ENCODE results near the gene DHRS7B.
A peak's percentile ranks its signal among the peaks of the same experiment; 100 is the strongest.
"Not testable (repeated sequence)": the region's sequence is repeated elsewhere in the genome, so short reads cannot be mapped to it uniquely, and the experiment has no call there.

Gene DHRS7B

DNA sequence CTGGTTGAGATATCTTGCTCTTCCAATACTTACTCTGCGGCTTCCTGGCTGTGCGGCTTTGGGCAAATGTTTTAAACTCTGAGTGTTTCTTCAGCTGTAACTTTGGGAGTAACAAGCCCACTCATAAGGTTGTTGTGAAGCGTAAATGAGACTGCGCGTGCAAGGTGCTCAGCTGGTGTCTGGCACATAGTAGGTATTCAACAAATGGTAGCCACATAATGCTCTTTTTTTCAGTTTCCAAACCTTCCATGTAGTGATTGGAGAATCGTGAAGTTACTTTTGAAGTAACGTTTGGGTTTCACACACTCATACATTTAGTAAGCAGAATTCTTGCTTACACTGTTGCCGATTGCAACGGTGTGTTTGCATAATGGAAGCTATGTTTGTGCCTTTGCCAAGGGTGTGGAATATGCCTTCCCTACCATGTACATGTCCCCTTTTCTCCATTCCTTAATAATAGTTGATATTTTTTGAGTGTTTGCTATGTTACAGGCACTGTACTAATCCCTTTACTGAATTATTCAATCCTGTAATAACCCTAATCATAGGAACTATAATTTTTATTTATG is 829 bp downstream of the DHRS7B start:
- H3K27me3 Mint-ChIP-seq: no peaks in the 10 kb centered on the region
- H3K4me1 Mint-ChIP-seq: peaks cover 41% of the 10 kb centered on the region
- H3K4me3 Mint-ChIP-seq: peak overlapping the region; percentile 96
- no peak for ATAC-seq
- H3K36me3 Mint-ChIP-seq: peaks cover 9% of the 10 kb centered on the region
- H3K27ac Mint-ChIP-seq: peak overlapping the region; percentile 86
- H3K9me3 Mint-ChIP-seq: no peaks in the 10 kb centered on the region

- Mint-ChIP-seq H3K27ac (no peak overlapping the region), H3K27me3 (no peaks in the 10 kb centered on the region), H3K4me3 (no peak overlapping the region), H3K36me3 (peaks cover 20% of the 10 kb centered on the region), H3K4me1 (peaks cover 43% of the 10 kb centered on the region), H3K9me3 (peaks cover 4% of the 10 kb centered on the region)
- ATAC-seq: no peak
Observed at GRCh38 chr17:21129023-21129681, 2.4 kb downstream of the DHRS7B start.

- peaks cover 28% of the 10 kb centered on the region for H3K4me1 Mint-ChIP-seq
- no peak overlapping the region for H3K4me3 Mint-ChIP-seq
- H3K27me3 Mint-ChIP-seq: no peaks in the 10 kb centered on the region
- H3K9me3 Mint-ChIP-seq: peaks cover 4% of the 10 kb centered on the region
- no peak for ATAC-seq
- peaks cover 20% of the 10 kb centered on the region for H3K36me3 Mint-ChIP-seq
- no peak overlapping the region for H3K27ac Mint-ChIP-seq
Observed at GRCh38 chr17:21131137-21131536, 4.4 kb downstream of the DHRS7B start.

DNA sequence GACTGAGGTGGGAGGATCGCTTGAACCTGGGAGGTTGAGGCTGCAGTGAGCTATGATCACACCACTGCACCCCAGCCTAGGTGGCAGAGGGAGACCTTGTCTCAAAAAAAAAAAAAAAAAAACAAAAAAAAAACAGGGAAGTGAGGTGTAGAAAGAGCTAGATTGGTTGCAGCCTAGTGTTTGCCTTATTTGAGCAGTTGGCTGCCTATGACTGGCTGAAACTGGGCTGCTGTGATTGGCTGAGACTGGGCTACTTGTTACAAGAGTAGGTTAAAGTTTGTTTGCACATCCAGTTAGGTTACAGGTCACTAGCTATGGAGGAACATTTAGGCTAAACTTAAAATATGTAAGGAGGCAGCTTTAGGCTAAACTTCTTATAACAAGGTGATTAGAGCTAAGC is 5.7 kb downstream of the DHRS7B start:
- H3K27ac Mint-ChIP-seq: no peak overlapping the region
- peaks cover 4% of the 10 kb centered on the region for H3K9me3 Mint-ChIP-seq
- H3K36me3 Mint-ChIP-seq: peaks cover 20% of the 10 kb centered on the region
- H3K27me3 Mint-ChIP-seq: no peaks in the 10 kb centered on the region
- H3K4me1 Mint-ChIP-seq: peaks cover 17% of the 10 kb centered on the region
- no peak overlapping the region for H3K4me3 Mint-ChIP-seq
- ATAC-seq: no peak

- H3K27me3 Mint-ChIP-seq: no peaks in the 10 kb centered on the region
- H3K27ac Mint-ChIP-seq: no peak overlapping the region
- H3K4me1 Mint-ChIP-seq: peaks cover 12% of the 10 kb centered on the region
- H3K9me3 Mint-ChIP-seq: peaks cover 7% of the 10 kb centered on the region
- peaks cover 26% of the 10 kb centered on the region for H3K36me3 Mint-ChIP-seq
- ATAC-seq: no peak
- no peak overlapping the region for H3K4me3 Mint-ChIP-seq
Observed at GRCh38 chr17:21134559-21134958, 7.8 kb downstream of the DHRS7B start.

DNA sequence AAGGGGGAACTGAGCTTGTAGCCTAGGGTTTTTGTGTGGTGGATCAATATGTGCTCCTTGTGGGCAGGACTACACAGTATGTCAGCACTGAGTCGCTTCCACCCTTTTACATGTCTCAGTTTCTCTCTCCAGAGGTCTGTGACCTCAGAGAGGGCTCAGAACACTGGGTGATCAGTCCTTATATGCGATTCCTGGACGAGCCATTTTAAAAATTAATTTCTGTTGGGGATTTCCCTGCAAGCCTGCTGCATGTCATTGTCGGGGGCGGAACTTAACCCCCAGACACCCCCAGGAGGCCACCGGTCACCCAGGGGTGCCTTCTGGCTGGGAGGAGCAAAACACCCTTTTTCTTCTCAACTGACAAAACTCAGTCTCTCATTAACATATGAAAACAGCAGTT is 14.1 kb downstream of the DHRS7B start:
- peak overlapping the region; percentile 75 for H3K27ac Mint-ChIP-seq
- peaks cover 21% of the 10 kb centered on the region for H3K4me1 Mint-ChIP-seq
- H3K4me3 Mint-ChIP-seq: peak overlapping the region; percentile 55
- ATAC-seq: peak; percentile 68
- H3K9me3 Mint-ChIP-seq: peaks cover 2% of the 10 kb centered on the region
- H3K27me3 Mint-ChIP-seq: no peaks in the 10 kb centered on the region
- peaks cover 12% of the 10 kb centered on the region for H3K36me3 Mint-ChIP-seq

- Mint-ChIP-seq H3K27ac (peak overlapping the region; percentile 75), H3K9me3 (peaks cover 2% of the 10 kb centered on the region), H3K4me3 (peak overlapping the region; percentile 55), H3K27me3 (no peaks in the 10 kb centered on the region), H3K4me1 (peaks cover 21% of the 10 kb centered on the region), H3K36me3 (peaks cover 12% of the 10 kb centered on the region)
- ATAC-seq: no peak
Observed at GRCh38 chr17:21141331-21141730, 14.6 kb downstream of the DHRS7B start.

GRCh38 chr17:21142065-21142464 is 15.3 kb downstream of the DHRS7B start:
- peaks cover 17% of the 10 kb centered on the region for H3K36me3 Mint-ChIP-seq
- peaks cover 21% of the 10 kb centered on the region for H3K4me1 Mint-ChIP-seq
- H3K27ac Mint-ChIP-seq: peak overlapping the region; percentile 75
- not testable (repeated sequence) for ATAC-seq, H3K9me3 Mint-ChIP-seq, H3K27me3 Mint-ChIP-seq
- peak overlapping the region; percentile 3 for H3K4me3 Mint-ChIP-seq

GRCh38 chr17:21143695-21144094 is 16.9 kb downstream of the DHRS7B start:
- ATAC-seq: no peak
- Mint-ChIP-seq H3K27me3 (no peaks in the 10 kb centered on the region), H3K4me3 (no peak overlapping the region), H3K27ac (no peak overlapping the region), H3K4me1 (peaks cover 21% of the 10 kb centered on the region), H3K36me3 (peaks cover 24% of the 10 kb centered on the region), H3K9me3 (no peaks in the 10 kb centered on the region)

GRCh38 chr17:21144299-21144698 is 17.5 kb downstream of the DHRS7B start:
- not testable (repeated sequence) for H3K4me3 Mint-ChIP-seq, H3K27ac Mint-ChIP-seq, ATAC-seq, H3K27me3 Mint-ChIP-seq, H3K9me3 Mint-ChIP-seq
- Mint-ChIP-seq H3K36me3 (peaks cover 30% of the 10 kb centered on the region), H3K4me1 (peaks cover 24% of the 10 kb centered on the region)

DNA sequence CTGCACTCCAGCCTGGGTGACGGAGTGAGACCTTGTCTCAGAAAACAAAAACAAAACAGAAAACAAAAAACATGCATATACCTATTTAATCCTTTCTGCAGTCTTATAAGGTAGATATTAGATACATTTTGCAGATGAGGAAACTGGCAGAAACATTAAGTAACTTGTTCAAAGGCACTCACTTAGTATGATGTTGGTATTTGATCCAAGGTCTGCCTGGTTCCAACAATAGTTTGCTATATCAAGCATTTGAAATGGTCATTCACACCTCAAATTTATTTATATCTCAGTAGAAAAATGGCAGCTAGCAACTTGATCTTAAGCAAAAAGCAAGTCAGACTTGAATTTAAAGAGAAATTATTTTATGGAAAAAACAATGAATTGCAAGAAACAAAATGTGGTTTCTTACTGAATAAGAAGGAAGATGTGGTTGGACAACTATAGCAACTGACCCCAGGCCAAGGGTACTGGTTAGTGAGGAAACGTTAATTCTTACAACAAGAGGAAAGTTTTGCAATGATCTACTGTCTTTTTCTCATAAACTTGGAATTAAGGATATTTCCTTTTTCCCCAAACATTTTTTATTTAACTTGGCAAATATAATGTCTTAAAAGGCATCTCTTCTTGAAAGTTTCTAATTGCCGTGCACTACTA is 19.7 kb downstream of the DHRS7B start:
- Mint-ChIP-seq H3K27ac (no peak overlapping the region), H3K36me3 (peaks cover 36% of the 10 kb centered on the region), H3K27me3 (no peaks in the 10 kb centered on the region), H3K9me3 (no peaks in the 10 kb centered on the region), H3K4me3 (no peak overlapping the region), H3K4me1 (peaks cover 15% of the 10 kb centered on the region)
- no peak for ATAC-seq

DNA sequence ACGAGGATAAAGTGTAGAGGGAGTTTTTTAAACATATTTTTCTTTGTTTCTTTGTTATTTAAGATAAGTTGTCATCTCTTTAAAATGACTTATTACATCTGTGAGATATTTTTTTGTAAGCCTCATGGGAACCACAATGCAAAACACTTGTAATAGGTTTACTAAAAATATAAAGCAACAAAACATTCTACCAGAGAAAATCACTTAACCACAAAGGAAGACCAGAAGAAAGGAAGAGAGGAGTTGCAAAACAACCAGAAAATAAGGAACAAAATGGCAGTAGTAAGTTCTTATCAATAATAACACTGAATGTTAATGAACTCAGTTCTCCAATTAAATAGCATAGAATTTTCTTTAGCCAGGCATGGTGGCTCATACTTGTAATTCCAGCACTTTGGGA is 22.9 kb downstream of the DHRS7B start:
- H3K27me3 Mint-ChIP-seq: no peaks in the 10 kb centered on the region
- no peak for ATAC-seq
- H3K4me3 Mint-ChIP-seq: no peak overlapping the region
- H3K36me3 Mint-ChIP-seq: peaks cover 49% of the 10 kb centered on the region
- H3K9me3 Mint-ChIP-seq: peaks cover 9% of the 10 kb centered on the region
- peaks cover 8% of the 10 kb centered on the region for H3K4me1 Mint-ChIP-seq
- no peak overlapping the region for H3K27ac Mint-ChIP-seq

GRCh38 chr17:21152731-21153130 is 26.0 kb downstream of the DHRS7B start:
- ATAC-seq: no peak
- peaks cover 49% of the 10 kb centered on the region for H3K36me3 Mint-ChIP-seq

DNA sequence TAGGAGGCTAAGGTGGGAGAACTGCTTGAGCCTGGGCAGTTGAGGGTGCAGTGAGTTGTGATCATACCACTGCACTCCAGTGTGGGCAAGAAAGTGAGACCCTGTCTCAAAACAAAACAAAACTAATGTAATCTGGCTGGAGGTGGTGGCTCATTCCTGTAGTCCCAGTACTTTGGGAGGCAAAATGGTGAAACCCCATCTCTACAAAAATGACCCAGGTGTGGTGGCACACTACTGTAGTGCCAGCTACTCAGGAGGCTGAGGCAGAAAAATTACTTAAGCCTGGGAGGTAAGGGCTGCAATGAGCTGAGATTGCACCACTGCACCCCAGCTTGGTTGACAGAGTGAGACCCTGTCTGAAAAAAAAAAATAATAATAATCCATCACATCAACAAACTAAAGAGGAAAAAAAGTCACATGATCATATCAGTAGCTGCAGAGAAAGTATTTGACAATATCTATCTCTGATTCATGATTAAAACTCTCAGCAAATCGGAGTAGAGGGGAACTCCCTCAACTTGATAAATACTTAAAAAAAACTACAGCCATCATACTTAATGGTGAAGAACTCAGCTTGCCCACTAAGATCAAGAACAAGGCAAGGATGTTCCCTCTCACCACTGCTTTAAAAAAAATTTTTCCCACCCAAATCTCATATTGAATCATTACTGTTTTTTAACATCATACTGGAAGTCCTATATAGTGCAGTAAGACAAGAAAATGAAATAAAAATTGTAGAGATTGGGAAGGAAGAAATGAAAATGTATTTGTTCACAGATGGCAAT is 31.0 kb downstream of the DHRS7B start:
- Mint-ChIP-seq H3K36me3 (peaks cover 22% of the 10 kb centered on the region), H3K9me3 (peaks cover 16% of the 10 kb centered on the region), H3K4me3 (no peak overlapping the region), H3K27me3 (no peaks in the 10 kb centered on the region), H3K27ac (no peak overlapping the region), H3K4me1 (peaks cover 25% of the 10 kb centered on the region)
- peak; percentile 41 for ATAC-seq

More at GRCh38 chr17:21152731-21153130, 26.0 kb downstream of the DHRS7B start:
- H3K27me3 Mint-ChIP-seq: no peaks in the 10 kb centered on the region
- H3K9me3 Mint-ChIP-seq: peaks cover 17% of the 10 kb centered on the region
- H3K4me3 Mint-ChIP-seq: no peak overlapping the region
- peaks cover 23% of the 10 kb centered on the region for H3K4me1 Mint-ChIP-seq
- no peak overlapping the region for H3K27ac Mint-ChIP-seq

- H3K4me1 Mint-ChIP-seq: peaks cover 25% of the 10 kb centered on the region
- H3K36me3 Mint-ChIP-seq: peaks cover 5% of the 10 kb centered on the region
- H3K9me3 Mint-ChIP-seq: peaks cover under 1% of the 10 kb centered on the region
- no peaks in the 10 kb centered on the region for H3K27me3 Mint-ChIP-seq
- H3K27ac Mint-ChIP-seq: no peak overlapping the region
- no peak for ATAC-seq
- no peak overlapping the region for H3K4me3 Mint-ChIP-seq
Observed at GRCh38 chr17:21160401-21160800, 33.6 kb downstream of the DHRS7B start.

Data from stimulated activated memory B cell treated with anti-CD40 and anti-IgM and Interleukin-4, amounts not matched to agents 10 μg/mL and 1 μg/mL and 100 μg/mL, for 72 hours (primary cell).